Measurements from ENCODE around the gene SLCO2A1.

GRCh38 chr3:133941415-133941821 is 88.3 kb downstream of the SLCO2A1 start:
- TF ChIP-seq POLR2AphosphoS5 (IDR thresholded peaks at IDR 0.05), result no peak
- TF ChIP-seq, protein P1, sequence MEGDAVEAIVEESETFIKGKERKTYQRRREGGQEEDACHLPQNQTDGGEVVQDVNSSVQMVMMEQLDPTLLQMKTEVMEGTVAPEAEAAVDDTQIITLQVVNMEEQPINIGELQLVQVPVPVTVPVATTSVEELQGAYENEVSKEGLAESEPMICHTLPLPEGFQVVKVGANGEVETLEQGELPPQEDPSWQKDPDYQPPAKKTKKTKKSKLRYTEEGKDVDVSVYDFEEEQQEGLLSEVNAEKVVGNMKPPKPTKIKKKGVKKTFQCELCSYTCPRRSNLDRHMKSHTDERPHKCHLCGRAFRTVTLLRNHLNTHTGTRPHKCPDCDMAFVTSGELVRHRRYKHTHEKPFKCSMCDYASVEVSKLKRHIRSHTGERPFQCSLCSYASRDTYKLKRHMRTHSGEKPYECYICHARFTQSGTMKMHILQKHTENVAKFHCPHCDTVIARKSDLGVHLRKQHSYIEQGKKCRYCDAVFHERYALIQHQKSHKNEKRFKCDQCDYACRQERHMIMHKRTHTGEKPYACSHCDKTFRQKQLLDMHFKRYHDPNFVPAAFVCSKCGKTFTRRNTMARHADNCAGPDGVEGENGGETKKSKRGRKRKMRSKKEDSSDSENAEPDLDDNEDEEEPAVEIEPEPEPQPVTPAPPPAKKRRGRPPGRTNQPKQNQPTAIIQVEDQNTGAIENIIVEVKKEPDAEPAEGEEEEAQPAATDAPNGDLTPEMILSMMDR (IDR thresholded peaks at IDR 0.05), result no peak
